ENCODE results near the gene SIRT3.

DNA sequence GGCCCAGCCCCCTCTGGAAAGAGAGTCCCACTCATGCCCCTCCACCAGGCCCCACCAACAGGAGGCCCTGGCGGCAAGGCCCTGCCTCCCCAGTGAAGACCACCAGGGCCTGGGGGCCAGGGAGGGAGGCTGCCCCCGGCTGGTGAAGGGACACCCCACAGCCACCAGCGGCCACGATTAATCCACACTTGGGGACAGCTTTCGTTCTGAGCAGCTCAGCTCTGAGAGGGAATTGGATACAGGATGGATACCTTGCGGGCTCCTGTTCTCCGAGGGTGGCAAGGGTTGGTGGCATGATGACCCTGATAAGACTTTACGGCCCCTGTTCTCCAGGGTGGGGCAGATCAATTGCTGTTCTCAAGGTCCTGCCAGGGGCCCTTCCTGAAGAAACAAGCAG lies 35.2 kb upstream of the SIRT3 start:
- no peak for TF ChIP-seq EZH2 (IDR thresholded peaks at IDR 0.05; ENCODE audit: insufficient read depth, poor library complexity, severe bottlenecking)
- TF ChIP-seq EZH2phosphoT487 (IDR thresholded peaks at IDR 0.05; ENCODE audit: insufficient read depth, low read depth): no peak

All from GM23248 (cell line).